H1 (cell line): ENCODE results near the gene SMIM35. TPM values are rescaled to one million over a fixed set of nuclear protein-coding genes. Genes with fewer than 3 reads are reported as not detected.

Source experiments
- CTCF ChIA-PET: fragments of 300-600 bp; sonication (Branson Sonifier 250); formaldehyde crosslinking; loops from one replicate; lab custom pipeline; 2021; ENCODE audit not compliant: partially characterized antibody; lab: Charles Lee
- POLR2A ChIA-PET: fragments of 300-600 bp; sonication (Branson Sonifier 250); formaldehyde crosslinking; loops from one replicate; lab custom pipeline; 2021; ENCODE audit warnings: inconsistent platforms; ENCODE audit not compliant: partially characterized antibody; lab: Charles Lee
- DNase-seq, 2 experiments: peaks; one replicate each; pipeline versions ENCODE4 v3.0.0 to v3.0.0-alpha.2; 2010 to 2022; ENCODE audit warnings: low spot score in 2 of 2, low read depth in 1 of 2, mixed read lengths in 1 of 2
- FAIRE-seq: peaks from 2 replicates; lab custom pipeline; 2011; peaks lifted over from hg19 to GRCh38; lab: Jason Lieb, UNC
- H2AFZ ChIP-seq: 2 replicates; pipeline ENCODE4 v1.8.1; 2012; ENCODE audit warnings: low read length, inconsistent platforms
- H2AK5ac ChIP-seq: 2 replicates; pipeline ENCODE4 v1.6.1; 2013; ENCODE audit warnings: low read depth, low read length
- H2BK120ac ChIP-seq: replicated peaks from 2 replicates; pipeline ENCODE3; 2013; ENCODE audit warnings: low read depth, low read length, inconsistent platforms
- H2BK12ac ChIP-seq: 2 replicates; pipeline ENCODE4 v1.6.1; 2013; ENCODE audit warnings: low read depth, low read length
- H2BK15ac ChIP-seq: 2 replicates; pipeline ENCODE4 v1.6.1; 2013; ENCODE audit warnings: low read length
- H2BK20ac ChIP-seq: 2 replicates; pipeline ENCODE4 v1.6.1; 2013; ENCODE audit warnings: low read length
- H2BK5ac ChIP-seq: 2 replicates; pipeline ENCODE4 v1.6.1; 2013; ENCODE audit warnings: low read depth, low read length
- H3K14ac ChIP-seq: 2 replicates; pipeline ENCODE4 v1.6.1; 2013; ENCODE audit warnings: inconsistent platforms; ENCODE audit not compliant: insufficient read length
- H3K18ac ChIP-seq: 2 replicates; pipeline ENCODE4 v1.6.1; 2013; ENCODE audit warnings: low read length; ENCODE audit errors: extremely low read depth
- H3K23ac ChIP-seq: 2 replicates; pipeline ENCODE4 v1.6.1; 2013; ENCODE audit warnings: inconsistent platforms; ENCODE audit not compliant: insufficient read length
- H3K23me2 ChIP-seq: 2 replicates; pipeline ENCODE4 v1.6.1; 2013; ENCODE audit warnings: low read depth, low read length
- H3K27ac ChIP-seq: 2 replicates; pipeline ENCODE4 v1.6.1; 2011; ENCODE audit warnings: low read depth, low read length, inconsistent platforms
- H3K27me3 ChIP-seq, 4 experiments: replicated peaks in 1 of 4; 1 replicate in 1 of 4; 2 replicates in 3 of 4; pipeline versions ENCODE4 v1.6.1 to v1.8.1; 2011 to 2013; ENCODE audit warnings: low read length in 3 of 4, mild to moderate bottlenecking in 3 of 4, inconsistent platforms in 2 of 4, mixed read lengths in 2 of 4, moderate library complexity in 1 of 4; ENCODE audit not compliant: control insufficient read depth in 3 of 4, insufficient read depth in 3 of 4; ENCODE audit errors: extremely low read depth in 1 of 4
- H3K36me3 ChIP-seq, 4 experiments: 2 replicates each; pipeline versions ENCODE4 v1.6.1 to v1.8.1; 2011 to 2013; ENCODE audit warnings: mild to moderate bottlenecking in 4 of 4, low read length in 3 of 4, moderate library complexity in 2 of 4, control low read depth in 1 of 4, inconsistent platforms in 1 of 4; ENCODE audit not compliant: insufficient read depth in 4 of 4, control insufficient read depth in 2 of 4
- H3K4ac ChIP-seq: replicated peaks from 2 replicates; pipeline ENCODE3; 2013; ENCODE audit warnings: low read length, low read depth, mixed read lengths, inconsistent platforms; ENCODE audit not compliant: insufficient read length
- H3K4me1 ChIP-seq, 4 experiments: replicated peaks in 1 of 4; 1 replicate in 1 of 4; 2 replicates in 3 of 4; pipeline versions ENCODE4 v1.6.1 to v1.8.1; 2011 to 2013; ENCODE audit warnings: low read length in 3 of 4, inconsistent platforms in 2 of 4, mixed read lengths in 1 of 4; ENCODE audit not compliant: insufficient read depth in 4 of 4, control insufficient read depth in 3 of 4
- H3K4me2 ChIP-seq, 2 experiments: 2 replicates each; pipeline versions ENCODE4 v1.6.1 to v1.8.1; 2011 to 2013; ENCODE audit warnings: low read depth in 2 of 2, low read length in 2 of 2, control low read depth in 1 of 2, inconsistent platforms in 1 of 2, mild to moderate bottlenecking in 1 of 2; ENCODE audit not compliant: insufficient read depth in 1 of 2
- H3K4me3 ChIP-seq, 4 experiments: fragments of 200-600, 300-600 bp in 1 of 4; sonication (generic), shearing (Covaris generic), sonication (Bioruptor Twin) in 1 of 4; 2 replicates each; pipeline versions ENCODE4 v1.5.1 to v1.8.1; 2011 to 2016; ENCODE audit warnings: low read length in 4 of 4, low read depth in 3 of 4, control low read depth in 2 of 4, inconsistent platforms in 2 of 4, mild to moderate bottlenecking in 2 of 4, mixed read lengths in 1 of 4, moderate library complexity in 1 of 4; ENCODE audit not compliant: insufficient read depth in 2 of 4; ENCODE audit errors: extremely low read depth in 1 of 4
- H3K56ac ChIP-seq: replicated peaks from 2 replicates; pipeline ENCODE3; 2013; ENCODE audit warnings: low read depth, mild to moderate bottlenecking, mixed read lengths, low read length, inconsistent platforms; ENCODE audit not compliant: insufficient read length
- H3K79me1 ChIP-seq: 2 replicates; pipeline ENCODE4 v1.6.1; 2013; ENCODE audit warnings: low read depth, low read length, control low read depth
- H3K79me2 ChIP-seq, 2 experiments: 2 replicates each; pipeline versions ENCODE4 v1.6.1 to v1.8.1; 2012 to 2013; ENCODE audit warnings: low read length in 2 of 2, mild to moderate bottlenecking in 2 of 2, inconsistent platforms in 1 of 2; ENCODE audit not compliant: insufficient read depth in 2 of 2, control insufficient read depth in 1 of 2
- H3K9ac ChIP-seq, 4 experiments: replicated peaks in 1 of 4; 1 replicate in 1 of 4; 2 replicates in 3 of 4; pipeline versions ENCODE4 v1.6.1 to v1.8.1; 2011 to 2013; ENCODE audit warnings: low read depth in 3 of 4, low read length in 3 of 4, control low read depth in 2 of 4, mild to moderate bottlenecking in 2 of 4, moderate library complexity in 2 of 4, inconsistent platforms in 1 of 4; ENCODE audit errors: extremely low read depth in 1 of 4
- H3K9me3 ChIP-seq, 2 experiments: 2 replicates each; pipeline versions ENCODE4 v1.6.1 to v1.8.1; 2012 to 2013; ENCODE audit warnings: mild to moderate bottlenecking in 2 of 2, moderate library complexity in 2 of 2, control low read depth in 1 of 2, inconsistent platforms in 1 of 2, low read depth in 1 of 2, low read length in 1 of 2, mixed read lengths in 1 of 2; ENCODE audit not compliant: insufficient read depth in 2 of 2
- H4K20me1 ChIP-seq, 2 experiments: replicated peaks in 1 of 2; 2 replicates each; pipeline versions ENCODE3 to v1.8.1; 2011 to 2013; ENCODE audit warnings: inconsistent platforms in 2 of 2, low read length in 2 of 2, mild to moderate bottlenecking in 1 of 2; ENCODE audit not compliant: insufficient read depth in 2 of 2, control insufficient read depth in 1 of 2
- H4K5ac ChIP-seq: 2 replicates; pipeline ENCODE4 v1.6.1; 2013; ENCODE audit warnings: low read length, low read depth, mixed read lengths, inconsistent platforms; ENCODE audit not compliant: insufficient read length
- H4K8ac ChIP-seq: 2 replicates; pipeline ENCODE4 v1.8.0; 2013; ENCODE audit warnings: mild to moderate bottlenecking, moderate library complexity, low read length, inconsistent platforms; ENCODE audit not compliant: insufficient read depth; ENCODE audit errors: extremely low read depth
- H4K91ac ChIP-seq: replicated peaks from 2 replicates; pipeline ENCODE3; 2013; ENCODE audit warnings: low read length, mixed read lengths, inconsistent platforms; ENCODE audit not compliant: insufficient read length
- BRCA1 ChIP-seq: IDR thresholded peaks from 2 replicates; pipeline ENCODE4 v1.6.1; 2012; ENCODE audit warnings: low read depth, low read length, improper control_type of control experiment
- KDM1A ChIP-seq: fragments of 200-600, 300-600 bp; sonication (generic); IDR thresholded peaks from 2 replicates; pipeline ENCODE4 v1.7.1; 2016; ENCODE audit warnings: mild to moderate bottlenecking, low read length, borderline replicate concordance
- KDM5A ChIP-seq: fragments of 200-600 bp; IDR thresholded peaks from 2 replicates; pipeline ENCODE4 v1.7.1; 2012; ENCODE audit warnings: mild to moderate bottlenecking, low read length, inconsistent platforms, mixed read lengths
- NANOG ChIP-seq: IDR thresholded peaks from 2 replicates; pipeline ENCODE4 v1.6.1; 2011; ENCODE audit warnings: low read length, low read depth, mild to moderate bottlenecking, inconsistent platforms; ENCODE audit not compliant: insufficient read depth, poor library complexity, severe bottlenecking
- RFX5 ChIP-seq: IDR thresholded peaks from 2 replicates; pipeline ENCODE4 v1.6.1; 2011; ENCODE audit warnings: low read depth, low read length, improper control_type of control experiment, borderline replicate concordance
- SIRT6 ChIP-seq: IDR thresholded peaks from one replicate; pipeline ENCODE4 v1.7.1; 2012; ENCODE audit warnings: low read length, inconsistent platforms
- SIX5 ChIP-seq: IDR thresholded peaks from 2 replicates; pipeline ENCODE4 v1.6.1; 2011; ENCODE audit warnings: mild to moderate bottlenecking, low read depth, low read length
- TAF7 ChIP-seq: optimal IDR thresholded peaks from 2 replicates; pipeline ENCODE3; 2011; ENCODE audit warnings: low read depth, mild to moderate bottlenecking, inconsistent platforms, low read length, moderate library complexity, borderline replicate concordance
- WGBS, 2 experiments: shearing (Covaris generic) in 1 of 2; methylation state at CpG; one replicate each; pipeline versions ENCODE4 v1.1.6 to v1.1.7; 2013 to 2015; ENCODE audit warnings: low lambda C conversion rate in 2 of 2, mixed read lengths in 2 of 2, inconsistent platforms in 1 of 2, low coverage in 1 of 2, missing lambda C conversion rate in 1 of 2; ENCODE audit not compliant: insufficient replicate concordance in 2 of 2, insufficient coverage in 1 of 2, insufficient read length in 1 of 2; ENCODE audit errors: extremely low coverage in 1 of 2, missing lambda C conversion rate in 1 of 2; 5-methylcytosine and 5-hydroxymethylcytosine counted together
- polyA plus RNA-seq, 7 experiments: library from polyadenylated mRNA; depleted of rRNA in 3 of 7; stranded (reverse) in 5 of 7; unstranded in 2 of 7; fragments of >200 nt in 5 of 7; fragments of 200-250 nt in 2 of 7; gene quantifications; 1 replicate in 5 of 7; 2 replicates in 1 of 7; 4 replicates in 1 of 7; pipeline versions ENCODE4 v1.2.1 to v1.2.3, GENCODE V29; 2011 to 2013; ENCODE audit warnings: missing spikeins in 2 of 7, mixed read lengths in 2 of 7
- total RNA-seq: library from RNA; stranded (reverse); fragmentation: NEBNext Ultra II Directional; extraction: Animal tissue kit (Norgen Biotek cat#: 25700); gene quantifications from 2 replicates; pipeline ENCODE4 v1.2.1, GENCODE V29; 2021

SMIM35 gene
- total and polyA plus RNA-seq, 2 of the 8 experiments (the other 6 are each of a cell fraction or from before 2014, with no cell fraction given): not detected

DNA sequence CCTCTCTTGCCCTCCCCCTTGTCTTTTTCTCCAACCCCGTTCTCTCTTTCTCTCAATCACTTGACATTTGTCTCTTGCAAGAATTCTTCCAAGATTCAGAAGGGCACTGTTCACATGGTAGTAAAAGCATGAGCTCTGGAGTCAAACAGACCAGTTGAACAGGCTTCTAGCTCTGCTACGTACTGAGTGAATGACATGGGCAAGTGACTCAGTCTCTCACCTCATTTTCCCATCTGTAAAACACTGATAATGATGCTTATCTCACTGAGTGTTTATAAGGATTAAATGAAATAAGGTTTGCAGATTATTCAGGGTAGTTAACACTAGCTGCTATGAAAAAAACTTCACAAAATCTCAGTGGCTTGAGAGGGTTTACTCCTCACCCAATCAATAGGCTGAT lies 106.5 kb downstream of the SMIM35 start:
- ChIA-PET CTCF (interaction anchor here (0.6 to 1.7 kb wide), 6 partner anchors 21 to 191 kb away, joined by 3 to 5 read pairs (median 4); no protein-coding TSS in a partner anchor), POLR2A (interaction anchor here (0.5 kb wide), 1 partner anchor 234 kb away, joined by 3 read pairs; no protein-coding TSS in a partner anchor)
- no peak overlapping the region for H2BK5ac ChIP-seq
- no peak for TF ChIP-seq TAF7
- TF ChIP-seq BRCA1: no peak
- TF ChIP-seq KDM1A: no peak
- no peak for TF ChIP-seq SIRT6
- no peak for TF ChIP-seq NANOG
- TF ChIP-seq SIX5: no peak
- TF ChIP-seq RFX5: no peak
- no peak for TF ChIP-seq KDM5A

More for the DNA sequence above, 106.5 kb downstream of the SMIM35 start:
- H3K36me3 ChIP-seq: no peaks in the 10 kb centered on the region
- H2BK12ac ChIP-seq: no peak overlapping the region
- no peak overlapping the region for H3K14ac ChIP-seq
- H4K5ac ChIP-seq: no peak overlapping the region
- no peaks in the 10 kb centered on the region for H3K23me2 ChIP-seq
- no peak overlapping the region for H3K9ac ChIP-seq
- no peak overlapping the region for H3K18ac ChIP-seq
- H4K8ac ChIP-seq: no peak overlapping the region
- H3K27ac ChIP-seq: no peak overlapping the region
- H3K9me3 ChIP-seq: no peaks in the 10 kb centered on the region
- H3K4me1 ChIP-seq: no peaks in the 10 kb centered on the region
- H2BK15ac ChIP-seq: no peak overlapping the region
- peaks cover 0 to 3% (median under 1%) of the 10 kb centered on the region in 4 experiments; a peak in 4 of 7 replicates for H3K27me3 ChIP-seq
- no peaks in the 10 kb centered on the region for H4K20me1 ChIP-seq
- H3K23ac ChIP-seq: no peak overlapping the region
- no peak overlapping the region for H2BK120ac ChIP-seq
- 33% methylated on average over 2 of the region's 2 CpGs; no CpG with 5 or more reads in 1 of the 2 experiments for WGBS, 2 experiments
- no peak overlapping the region for H2AK5ac ChIP-seq
- H3K79me2 ChIP-seq: no peaks in the 10 kb centered on the region
- H3K79me1 ChIP-seq: no peaks in the 10 kb centered on the region
- H2AFZ ChIP-seq: no peak overlapping the region
- no peak overlapping the region for H4K91ac ChIP-seq
- H2BK20ac ChIP-seq: no peak overlapping the region
- DNase-seq: peak in 1 of 2 experiments; percentile 7
- H3K4me2 ChIP-seq: no peak overlapping the region
- no peak overlapping the region for H3K56ac ChIP-seq
- no peak overlapping the region for H3K4ac ChIP-seq
- H3K4me3 ChIP-seq: no peak overlapping the region
- FAIRE-seq: no peak
